ENCODE measurements around the gene ALPK1.

DNA sequence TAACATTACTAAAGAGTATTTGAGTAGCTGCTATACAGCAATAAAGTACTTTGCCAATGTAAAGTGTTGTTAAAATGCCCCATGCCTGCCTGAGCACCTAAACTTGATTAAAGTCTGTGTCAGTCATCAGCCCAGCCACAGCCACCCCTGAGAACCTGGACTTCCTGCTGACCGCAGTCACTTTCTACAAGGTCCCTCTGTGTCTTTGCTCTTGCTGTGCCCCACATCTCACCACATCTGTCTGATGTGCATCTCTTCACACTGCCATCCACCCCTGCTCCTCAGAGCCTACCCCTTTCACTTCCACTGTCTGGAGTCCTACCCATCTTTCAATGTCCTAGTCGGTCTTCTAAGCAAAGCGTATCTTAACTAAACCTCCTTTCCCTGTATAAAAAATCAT is 25.7 kb downstream of the ALPK1 start:
- TF ChIP-seq, protein P1, sequence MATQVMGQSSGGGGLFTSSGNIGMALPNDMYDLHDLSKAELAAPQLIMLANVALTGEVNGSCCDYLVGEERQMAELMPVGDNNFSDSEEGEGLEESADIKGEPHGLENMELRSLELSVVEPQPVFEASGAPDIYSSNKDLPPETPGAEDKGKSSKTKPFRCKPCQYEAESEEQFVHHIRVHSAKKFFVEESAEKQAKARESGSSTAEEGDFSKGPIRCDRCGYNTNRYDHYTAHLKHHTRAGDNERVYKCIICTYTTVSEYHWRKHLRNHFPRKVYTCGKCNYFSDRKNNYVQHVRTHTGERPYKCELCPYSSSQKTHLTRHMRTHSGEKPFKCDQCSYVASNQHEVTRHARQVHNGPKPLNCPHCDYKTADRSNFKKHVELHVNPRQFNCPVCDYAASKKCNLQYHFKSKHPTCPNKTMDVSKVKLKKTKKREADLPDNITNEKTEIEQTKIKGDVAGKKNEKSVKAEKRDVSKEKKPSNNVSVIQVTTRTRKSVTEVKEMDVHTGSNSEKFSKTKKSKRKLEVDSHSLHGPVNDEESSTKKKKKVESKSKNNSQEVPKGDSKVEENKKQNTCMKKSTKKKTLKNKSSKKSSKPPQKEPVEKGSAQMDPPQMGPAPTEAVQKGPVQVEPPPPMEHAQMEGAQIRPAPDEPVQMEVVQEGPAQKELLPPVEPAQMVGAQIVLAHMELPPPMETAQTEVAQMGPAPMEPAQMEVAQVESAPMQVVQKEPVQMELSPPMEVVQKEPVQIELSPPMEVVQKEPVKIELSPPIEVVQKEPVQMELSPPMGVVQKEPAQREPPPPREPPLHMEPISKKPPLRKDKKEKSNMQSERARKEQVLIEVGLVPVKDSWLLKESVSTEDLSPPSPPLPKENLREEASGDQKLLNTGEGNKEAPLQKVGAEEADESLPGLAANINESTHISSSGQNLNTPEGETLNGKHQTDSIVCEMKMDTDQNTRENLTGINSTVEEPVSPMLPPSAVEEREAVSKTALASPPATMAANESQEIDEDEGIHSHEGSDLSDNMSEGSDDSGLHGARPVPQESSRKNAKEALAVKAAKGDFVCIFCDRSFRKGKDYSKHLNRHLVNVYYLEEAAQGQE (IDR thresholded peaks at IDR 0.05; ENCODE audit: low read depth, low read length), result no peak
- TF ChIP-seq TCF12 (IDR thresholded peaks at IDR 0.05) (no peak), MEF2A (IDR thresholded peaks at IDR 0.05; ENCODE audit: borderline replicate concordance, low read depth) (no peak), CTCF (IDR thresholded peaks at IDR 0.05) (no peak), JUND (IDR thresholded peaks at IDR 0.05) (no peak), RFX5 (IDR thresholded peaks at IDR 0.05; ENCODE audit: low read length) (no peak)
